Mucosa of stomach (tissue), 1 donor: ENCODE results near the gene CACNB2.

Experiments
- H3K27me3 ChIP-seq: one replicate; pipeline ENCODE4 v1.7.0; 2013; ENCODE audit warnings: mild to moderate bottlenecking, low read length; ENCODE audit not compliant: control insufficient read depth, insufficient read depth
- H3K36me3 ChIP-seq: one replicate; pipeline ENCODE4 v1.7.0; 2013; ENCODE audit warnings: low read length; ENCODE audit not compliant: control insufficient read depth, insufficient read depth
- H3K4me1 ChIP-seq: one replicate; pipeline ENCODE4 v1.7.0; 2013; ENCODE audit warnings: mild to moderate bottlenecking, low read length; ENCODE audit not compliant: control insufficient read depth, insufficient read depth
- H3K4me3 ChIP-seq: one replicate; pipeline ENCODE4 v1.7.0; 2013; ENCODE audit warnings: low read length
- H3K9ac ChIP-seq: one replicate; pipeline ENCODE4 v1.7.0; 2013; ENCODE audit warnings: mild to moderate bottlenecking, low read length, moderate library complexity
- H3K9me3 ChIP-seq: one replicate; pipeline ENCODE4 v1.7.0; 2013; ENCODE audit warnings: mild to moderate bottlenecking, low read length, moderate library complexity; ENCODE audit not compliant: control insufficient read depth
- donor health status: Pancreatic carcinoma.

CACNB2 gene

GRCh38 chr10:18368273-18368672 is 228.0 kb downstream of the CACNB2 start:
- no peak overlapping the region for H3K4me3 ChIP-seq

DNA sequence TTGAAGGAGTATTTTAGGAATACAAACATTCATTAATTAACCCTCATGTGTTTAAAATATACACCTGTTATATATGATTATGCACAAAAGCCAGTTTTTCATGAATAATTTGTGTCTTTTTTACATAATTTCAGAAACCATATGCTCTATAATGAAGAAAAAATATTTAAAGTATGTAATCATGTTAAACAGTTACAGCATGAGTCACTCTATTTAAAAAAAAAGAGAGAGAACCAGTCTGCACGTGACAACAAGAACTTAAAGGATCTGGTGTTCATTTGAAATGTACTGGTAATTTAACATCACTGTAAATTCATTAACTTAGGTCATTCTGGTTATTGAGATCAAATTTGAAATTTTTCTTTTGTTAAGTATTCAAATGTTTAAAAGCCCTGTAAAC is 228.5 kb downstream of the CACNB2 start:
- H3K9me3 ChIP-seq = no peaks in the 10 kb centered on the region
- H3K9ac ChIP-seq = no peak overlapping the region
- H3K4me1 ChIP-seq = no peaks in the 10 kb centered on the region

More at GRCh38 chr10:18368273-18368672, 228.0 kb downstream of the CACNB2 start:
- Histone ChIP-seq H3K9me3 (no peaks in the 10 kb centered on the region), H3K4me1 (no peaks in the 10 kb centered on the region), H3K27me3 (no peaks in the 10 kb centered on the region), H3K36me3 (no peaks in the 10 kb centered on the region), H3K9ac (no peak overlapping the region)

DNA sequence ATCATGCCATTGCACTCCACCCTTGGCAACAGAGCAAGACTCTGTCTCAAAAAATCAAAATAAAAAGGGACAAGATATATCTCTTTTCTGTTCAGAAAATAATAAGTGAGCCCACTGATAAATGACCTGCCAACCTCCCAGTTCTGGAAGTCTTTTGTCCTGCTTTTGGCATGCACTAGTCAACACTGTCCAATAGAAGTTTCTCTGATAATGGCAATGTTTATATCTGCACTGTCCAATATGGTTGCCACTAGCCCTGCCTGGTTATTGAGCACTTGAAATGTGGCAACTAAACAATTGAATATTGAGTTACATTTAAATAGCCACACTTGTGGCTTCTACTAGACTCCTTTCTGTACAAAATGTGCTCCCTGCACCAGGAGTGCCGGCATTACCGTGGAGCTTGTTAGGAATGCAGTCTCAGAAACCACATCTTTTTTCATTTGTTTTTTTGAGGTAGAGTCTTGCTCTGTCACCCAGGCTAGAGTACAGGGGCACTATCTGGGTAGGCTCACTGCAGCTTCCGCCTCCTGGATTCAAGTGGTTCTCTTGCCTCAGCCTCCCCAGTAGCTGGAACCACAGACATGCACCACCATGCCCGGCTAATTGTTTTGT is 229.7 kb downstream of the CACNB2 start:
- Histone ChIP-seq H3K4me1 (no peaks in the 10 kb centered on the region), H3K36me3 (no peaks in the 10 kb centered on the region), H3K27me3 (no peaks in the 10 kb centered on the region), H3K9ac (no peak overlapping the region), H3K9me3 (no peaks in the 10 kb centered on the region), H3K4me3 (no peak overlapping the region)

More for the DNA sequence above, 228.5 kb downstream of the CACNB2 start:
- H3K4me3 ChIP-seq = no peak overlapping the region
- H3K36me3 ChIP-seq = no peaks in the 10 kb centered on the region
- no peaks in the 10 kb centered on the region for H3K27me3 ChIP-seq

- Histone ChIP-seq H3K36me3 (no peaks in the 10 kb centered on the region), H3K4me1 (no peaks in the 10 kb centered on the region), H3K27me3 (no peaks in the 10 kb centered on the region), H3K9me3 (no peaks in the 10 kb centered on the region), H3K9ac (no peak overlapping the region), H3K4me3 (no peak overlapping the region)
These were observed 236.4 kb downstream of the CACNB2 start for GRCh38 chr10:18376650-18377049.

DNA sequence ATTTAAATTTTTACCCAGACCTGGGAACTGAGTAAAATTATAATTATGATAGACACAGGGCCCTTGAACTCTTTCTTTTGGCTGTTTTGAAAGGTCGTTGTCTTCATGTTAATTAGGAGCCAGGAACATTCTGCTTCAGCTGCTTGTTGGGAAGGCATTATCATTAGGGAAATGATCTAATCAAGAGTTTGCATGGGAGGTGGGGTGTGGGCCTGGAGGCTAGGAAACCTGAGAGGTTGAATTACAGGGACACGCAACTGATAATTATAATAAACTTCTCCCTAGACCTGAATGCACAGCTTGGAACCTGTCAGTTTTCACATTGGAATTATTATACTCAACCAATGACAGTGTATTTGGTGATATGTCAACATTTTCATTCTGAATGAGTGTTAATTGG is 237.7 kb downstream of the CACNB2 start:
- Histone ChIP-seq H3K4me3 (no peak overlapping the region), H3K9me3 (no peaks in the 10 kb centered on the region), H3K9ac (no peak overlapping the region), H3K36me3 (no peaks in the 10 kb centered on the region), H3K27me3 (no peaks in the 10 kb centered on the region), H3K4me1 (no peaks in the 10 kb centered on the region)

DNA sequence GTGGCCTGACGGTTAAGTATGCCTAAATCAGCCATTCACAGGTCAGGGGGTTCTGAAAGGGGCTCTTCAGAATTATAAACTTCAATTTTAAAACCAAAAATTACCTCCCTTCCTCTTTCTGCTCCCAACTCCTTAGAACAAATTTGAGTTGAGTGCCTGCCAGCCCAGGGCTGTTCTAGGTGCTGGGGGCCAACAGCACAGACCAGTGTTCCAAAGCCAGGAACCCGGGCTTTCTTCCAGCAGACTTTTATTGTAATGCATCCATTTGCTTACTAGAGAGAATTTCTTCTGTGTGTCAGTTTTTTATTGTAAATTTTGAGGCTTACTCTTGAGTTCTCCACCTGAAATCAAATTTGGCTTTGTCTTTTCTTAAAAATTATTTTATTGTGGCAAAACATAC is 238.5 kb downstream of the CACNB2 start:
- Histone ChIP-seq H3K4me3 (no peak overlapping the region), H3K9ac (no peak overlapping the region), H3K9me3 (no peaks in the 10 kb centered on the region), H3K27me3 (no peaks in the 10 kb centered on the region), H3K36me3 (no peaks in the 10 kb centered on the region), H3K4me1 (no peaks in the 10 kb centered on the region)

GRCh38 chr10:18381679-18382078 is 241.5 kb downstream of the CACNB2 start:
- H3K9ac ChIP-seq = no peak overlapping the region
- H3K36me3 ChIP-seq = no peaks in the 10 kb centered on the region
- H3K27me3 ChIP-seq = no peaks in the 10 kb centered on the region
- H3K9me3 ChIP-seq = no peaks in the 10 kb centered on the region
- H3K4me1 ChIP-seq = no peaks in the 10 kb centered on the region
- H3K4me3 ChIP-seq = no peak overlapping the region

GRCh38 chr10:18397906-18398305 is 257.7 kb downstream of the CACNB2 start:
- Histone ChIP-seq H3K4me1 (no peaks in the 10 kb centered on the region), H3K9ac (no peak overlapping the region), H3K36me3 (no peaks in the 10 kb centered on the region), H3K27me3 (no peaks in the 10 kb centered on the region), H3K4me3 (no peak overlapping the region), H3K9me3 (no peaks in the 10 kb centered on the region)

DNA sequence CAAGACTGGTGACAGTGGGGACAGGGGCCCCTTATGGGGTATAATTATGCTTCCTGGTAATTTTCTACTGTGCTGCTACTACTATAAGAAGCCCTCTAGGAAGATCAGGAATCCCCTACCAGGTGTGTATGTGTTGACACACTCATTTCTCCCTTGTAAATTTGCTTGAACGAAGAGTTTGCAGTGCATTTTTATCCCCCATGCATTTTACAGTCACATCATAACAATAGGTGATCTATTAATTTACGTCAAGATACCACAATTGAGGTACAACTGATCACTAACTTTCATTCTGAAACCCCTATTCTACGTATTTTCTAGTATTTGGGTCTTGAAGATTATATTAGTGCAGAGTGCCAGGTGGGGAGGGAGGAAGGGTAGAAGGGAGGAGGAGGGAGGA is 258.9 kb downstream of the CACNB2 start:
- Histone ChIP-seq H3K4me1 (no peaks in the 10 kb centered on the region), H3K9me3 (no peaks in the 10 kb centered on the region)

GRCh38 chr10:18400201-18400905 is 260.1 kb downstream of the CACNB2 start:
- H3K36me3 ChIP-seq = no peaks in the 10 kb centered on the region
- H3K4me1 ChIP-seq = no peaks in the 10 kb centered on the region
- H3K4me3 ChIP-seq = no peak overlapping the region
- no peak overlapping the region for H3K9ac ChIP-seq
- no peaks in the 10 kb centered on the region for H3K9me3 ChIP-seq
- H3K27me3 ChIP-seq = no peaks in the 10 kb centered on the region

More for the DNA sequence above, 258.9 kb downstream of the CACNB2 start:
- Histone ChIP-seq H3K4me3 (no peak overlapping the region), H3K9ac (no peak overlapping the region), H3K27me3 (no peaks in the 10 kb centered on the region), H3K36me3 (no peaks in the 10 kb centered on the region)

GRCh38 chr10:18400906-18401245 is 260.7 kb downstream of the CACNB2 start:
- no peaks in the 10 kb centered on the region for H3K9me3 ChIP-seq
- H3K4me3 ChIP-seq = no peak overlapping the region
- H3K36me3 ChIP-seq = no peaks in the 10 kb centered on the region
- H3K9ac ChIP-seq = no peak overlapping the region
- H3K4me1 ChIP-seq = no peaks in the 10 kb centered on the region
- no peaks in the 10 kb centered on the region for H3K27me3 ChIP-seq

DNA sequence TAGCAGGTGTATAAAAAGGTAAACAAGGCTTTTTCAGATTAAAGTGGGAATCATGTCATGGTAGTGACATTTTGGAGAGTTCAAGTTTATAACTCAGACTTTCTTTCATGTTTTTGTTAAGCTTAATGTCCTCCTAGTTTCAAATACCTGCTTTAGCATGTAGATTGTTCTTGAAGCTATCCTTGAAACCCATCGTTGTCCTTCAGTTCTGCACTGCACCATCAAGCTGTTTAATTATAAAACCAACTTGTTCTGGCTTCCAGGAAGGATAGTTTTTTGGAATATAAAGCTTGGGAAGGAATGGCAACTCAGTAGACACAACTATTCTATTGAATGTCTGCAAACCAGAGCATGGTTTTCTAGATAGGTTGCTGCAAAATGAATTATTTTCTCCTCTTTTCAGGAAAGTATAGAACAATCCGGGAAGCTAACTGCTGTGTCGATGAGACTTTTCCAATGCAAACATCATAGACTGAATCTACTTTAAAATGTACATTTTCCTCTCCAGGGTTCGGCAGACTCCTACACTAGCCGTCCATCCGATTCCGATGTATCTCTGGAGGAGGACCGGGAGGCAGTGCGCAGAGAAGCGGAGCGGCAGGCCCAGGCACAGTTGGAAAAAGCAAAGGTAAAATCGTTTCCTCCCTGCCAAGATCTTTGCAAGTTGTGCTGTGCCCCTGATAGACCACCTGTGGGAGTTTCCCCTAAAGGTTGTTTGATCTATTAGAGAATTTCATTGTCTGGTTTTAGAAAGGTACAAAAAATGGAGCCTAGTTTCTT is 261.4 kb downstream of the CACNB2 start:
- H3K9me3 ChIP-seq = no peaks in the 10 kb centered on the region
- no peaks in the 10 kb centered on the region for H3K4me1 ChIP-seq
- H3K36me3 ChIP-seq = no peaks in the 10 kb centered on the region
- no peak overlapping the region for H3K9ac ChIP-seq
- no peaks in the 10 kb centered on the region for H3K27me3 ChIP-seq
- no peak overlapping the region for H3K4me3 ChIP-seq
